Endothelial cell of umbilical vein (primary cell): ENCODE measurements around the gene LRRK1. TPM values are rescaled to one million over a fixed set of nuclear protein-coding genes. Genes with fewer than 3 reads are reported as not detected.

Experiments
- BruUV-seq: library from RNA; stranded (reverse); fragments of 400-500 nt; replicated peaks from 2 replicates; lab custom pipeline; 2021; lab: Mats Ljungman, UMichigan
- CTCF ChIA-PET: fragments of 300-600, 350-600 bp; sonication (Branson Sonifier 250); formaldehyde crosslinking; loops from one replicate; lab custom pipeline; 2021; ENCODE audit warnings: antibody characterized with exemption, inconsistent platforms; lab: Charles Lee
- POLR2A ChIA-PET: fragments of 300-600, 350-600 bp; sonication (Branson Sonifier 250); formaldehyde crosslinking; loops from one replicate; lab custom pipeline; 2021; ENCODE audit warnings: antibody characterized with exemption, inconsistent platforms; lab: Charles Lee
- DNase-seq: peaks from one replicate; pipeline ENCODE4 v3.0.0-alpha.2; 2011; ENCODE audit warnings: low read depth, low spot score
- FAIRE-seq: peaks from 2 replicates; lab custom pipeline; 2011; peaks lifted over from hg19 to GRCh38; lab: Jason Lieb, UNC
- H2AFZ ChIP-seq: 2 replicates; pipeline ENCODE4 v1.6.0; 2012; ENCODE audit warnings: low read depth, low read length, control low read depth, inconsistent platforms
- H3K27ac ChIP-seq: 2 replicates; pipeline ENCODE4 v1.5.1; 2011; ENCODE audit warnings: low read depth, mild to moderate bottlenecking, control low read depth, low read length, moderate library complexity; ENCODE audit not compliant: insufficient read depth
- H3K27me3 ChIP-seq, 2 experiments: 2 replicates each; pipeline versions ENCODE4 v1.6.0 to v1.6.1; 2011; ENCODE audit warnings: low read length in 2 of 2, mixed read lengths in 1 of 2; ENCODE audit not compliant: control insufficient read depth in 2 of 2, insufficient read depth in 2 of 2
- H3K36me3 ChIP-seq, 2 experiments: 2 replicates in 1 of 2; 3 replicates in 1 of 2; pipeline ENCODE4 v1.5.1; 2011; ENCODE audit warnings: low read length in 2 of 2, mild to moderate bottlenecking in 1 of 2, moderate library complexity in 1 of 2; ENCODE audit not compliant: control insufficient read depth in 2 of 2, insufficient read depth in 2 of 2; ENCODE audit errors: extremely low read depth in 1 of 2
- H3K4me1 ChIP-seq: 3 replicates; pipeline ENCODE4 v1.5.1; 2011; ENCODE audit warnings: mild to moderate bottlenecking, low read length; ENCODE audit not compliant: control insufficient read depth, insufficient read depth; ENCODE audit errors: extremely low read depth
- H3K4me2 ChIP-seq: 2 replicates; pipeline ENCODE4 v1.6.1; 2011; ENCODE audit warnings: low read length, control low read depth, mixed read lengths; ENCODE audit not compliant: insufficient read depth
- H3K4me3 ChIP-seq, 3 experiments: fragments of 200-600 bp in 1 of 3; sonication (generic), shearing (Covaris generic) in 1 of 3; replicated peaks in 1 of 3; 2 replicates each; pipeline ENCODE4 v1.5.1; 2011 to 2016; ENCODE audit warnings: control low read depth in 3 of 3, low read length in 3 of 3, mild to moderate bottlenecking in 2 of 3, inconsistent platforms in 1 of 3, low read depth in 1 of 3, moderate library complexity in 1 of 3; ENCODE audit not compliant: insufficient read depth in 1 of 3
- H3K79me2 ChIP-seq: 2 replicates; pipeline ENCODE4 v1.6.0; 2012; ENCODE audit warnings: low read length, inconsistent platforms; ENCODE audit not compliant: control insufficient read depth, insufficient read depth
- H3K9ac ChIP-seq: replicated peaks from 2 replicates; pipeline ENCODE3; 2011; ENCODE audit warnings: low read length, control low read depth; ENCODE audit not compliant: insufficient read depth; ENCODE audit errors: extremely low read depth
- H3K9me1 ChIP-seq: replicated peaks from 3 replicates; pipeline ENCODE4 v1.6.0; 2011; ENCODE audit warnings: mild to moderate bottlenecking, low read length; ENCODE audit not compliant: control insufficient read depth, insufficient read depth; ENCODE audit errors: extremely low read depth
- H3K9me3 ChIP-seq: replicated peaks from 2 replicates; pipeline ENCODE4 v1.5.1; 2012; ENCODE audit warnings: low read length, inconsistent platforms; ENCODE audit not compliant: control insufficient read depth, insufficient read depth
- H4K20me1 ChIP-seq: replicated peaks from 2 replicates; pipeline ENCODE3; 2011; ENCODE audit warnings: mild to moderate bottlenecking, low read length; ENCODE audit not compliant: control insufficient read depth, insufficient read depth; ENCODE audit errors: extremely low read depth
- EZH2 ChIP-seq: IDR thresholded peaks from 2 replicates; pipeline ENCODE4 v1.6.1; 2012; ENCODE audit warnings: borderline replicate concordance, low read depth, mild to moderate bottlenecking, moderate library complexity, low read length, inconsistent platforms; ENCODE audit not compliant: severe bottlenecking
- FOS ChIP-seq: IDR thresholded peaks from 2 replicates; pipeline ENCODE4 v1.6.1; 2011; ENCODE audit warnings: mild to moderate bottlenecking, low read length, moderate library complexity, borderline replicate concordance; ENCODE audit not compliant: insufficient read depth
- GATA2 ChIP-seq: IDR thresholded peaks from 2 replicates; pipeline ENCODE4 v1.7.0; 2011; ENCODE audit warnings: low read depth, mild to moderate bottlenecking, moderate library complexity, mixed read lengths, low read length; ENCODE audit not compliant: insufficient read length, insufficient read depth
- JUN ChIP-seq: IDR thresholded peaks from 2 replicates; pipeline ENCODE4 v1.6.1; 2011; ENCODE audit warnings: borderline replicate concordance, low read depth; ENCODE audit not compliant: insufficient read length, insufficient read depth
- MYC ChIP-seq: IDR thresholded peaks from one replicate; pipeline ENCODE4 v1.6.1; 2011; ENCODE audit warnings: mild to moderate bottlenecking, low read depth, low read length
- POLR2A ChIP-seq: IDR thresholded peaks from 2 replicates; pipeline ENCODE4 v1.6.1; 2012; ENCODE audit warnings: low read depth, mild to moderate bottlenecking, control low read depth, low read length
- POLR2AphosphoS5 ChIP-seq: IDR thresholded peaks from 2 replicates; pipeline ENCODE4 v1.6.1; 2012; ENCODE audit warnings: low read depth, mild to moderate bottlenecking, control low read depth, low read length, moderate library complexity; ENCODE audit not compliant: insufficient read depth
- dilution Hi-C: fragments of 300-500 bp; cut with MboI; formaldehyde crosslinking; loops from one replicate; pipeline ENCODE4 v1.15.0; 2019; ENCODE audit warnings: low sequenced_read_pairs; ENCODE audit not compliant: extremely low pct_ligation_motif_present
- intact Hi-C: fragments of 100-400 bp; cut with micrococcal nuclease; formaldehyde crosslinking; loops from one replicate; pipeline ENCODE4 v1.10.0; 2022
- polyA plus RNA-seq, 4 experiments: library from polyadenylated mRNA; depleted of rRNA in 3 of 4; stranded (reverse) in 3 of 4; unstranded in 1 of 4; fragments of >200 nt; gene quantifications; 2 replicates each; pipeline versions ENCODE4 v1.2.1 to v1.2.3, GENCODE V29; 2011 to 2012; ENCODE audit warnings: missing spikeins in 1 of 4
- total RNA-seq: library from RNA; stranded (reverse); gene quantifications from 2 replicates; pipeline ENCODE4 v1.2.3, GENCODE V29; 2021
- TF ChIP-seq, protein P1 (sequence below): IDR thresholded peaks from 2 replicates; pipeline ENCODE4 v1.6.1; 2011; ENCODE audit not compliant: insufficient read depth, insufficient read length
- TF ChIP-seq, protein P2 (sequence below), 2 donors: IDR thresholded peaks; 1 replicate in 1 of 2; 2 replicates in 1 of 2; pipeline ENCODE4 v1.5.1; 2011; ENCODE audit warnings: low read length in 2 of 2, mild to moderate bottlenecking in 2 of 2, moderate library complexity in 2 of 2, control low read depth in 1 of 2, inconsistent platforms in 1 of 2, low read depth in 1 of 2; ENCODE audit not compliant: insufficient read depth in 1 of 2; ENCODE audit errors: extremely low read depth in 1 of 2

The LRRK1 gene
- total and polyA plus RNA-seq, 2 donors (not counting 3 experiments of a cell fraction or from before 2014, with no cell fraction given) = 11.0 to 22.1 TPM

DNA sequence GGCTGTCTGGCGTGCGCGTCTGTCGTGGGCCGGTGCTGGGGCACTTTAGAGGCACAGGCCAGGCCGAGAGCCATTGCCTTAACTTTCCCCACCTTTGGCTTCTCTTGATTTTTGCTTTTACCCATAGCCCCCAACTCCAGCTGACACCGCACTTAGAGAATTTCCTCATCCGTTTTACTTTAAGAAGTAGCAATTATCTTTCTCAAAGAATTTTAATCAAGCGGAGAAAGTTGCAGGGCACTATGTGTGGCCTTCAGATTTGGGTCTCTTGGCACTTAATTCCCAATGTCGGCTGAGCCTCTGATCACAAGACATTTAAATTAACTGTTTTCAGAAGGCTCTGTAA is 38.3 kb upstream of the LRRK1 start:
- TF ChIP-seq, protein P1, sequence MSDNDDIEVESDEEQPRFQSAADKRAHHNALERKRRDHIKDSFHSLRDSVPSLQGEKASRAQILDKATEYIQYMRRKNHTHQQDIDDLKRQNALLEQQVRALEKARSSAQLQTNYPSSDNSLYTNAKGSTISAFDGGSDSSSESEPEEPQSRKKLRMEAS = no peak
- TF ChIP-seq JUN (no peak), MYC (no peak), POLR2AphosphoS5 (no peak), GATA2 (no peak), POLR2A (no peak), EZH2 (no peak), FOS (no peak)
- TF ChIP-seq, protein P2, sequence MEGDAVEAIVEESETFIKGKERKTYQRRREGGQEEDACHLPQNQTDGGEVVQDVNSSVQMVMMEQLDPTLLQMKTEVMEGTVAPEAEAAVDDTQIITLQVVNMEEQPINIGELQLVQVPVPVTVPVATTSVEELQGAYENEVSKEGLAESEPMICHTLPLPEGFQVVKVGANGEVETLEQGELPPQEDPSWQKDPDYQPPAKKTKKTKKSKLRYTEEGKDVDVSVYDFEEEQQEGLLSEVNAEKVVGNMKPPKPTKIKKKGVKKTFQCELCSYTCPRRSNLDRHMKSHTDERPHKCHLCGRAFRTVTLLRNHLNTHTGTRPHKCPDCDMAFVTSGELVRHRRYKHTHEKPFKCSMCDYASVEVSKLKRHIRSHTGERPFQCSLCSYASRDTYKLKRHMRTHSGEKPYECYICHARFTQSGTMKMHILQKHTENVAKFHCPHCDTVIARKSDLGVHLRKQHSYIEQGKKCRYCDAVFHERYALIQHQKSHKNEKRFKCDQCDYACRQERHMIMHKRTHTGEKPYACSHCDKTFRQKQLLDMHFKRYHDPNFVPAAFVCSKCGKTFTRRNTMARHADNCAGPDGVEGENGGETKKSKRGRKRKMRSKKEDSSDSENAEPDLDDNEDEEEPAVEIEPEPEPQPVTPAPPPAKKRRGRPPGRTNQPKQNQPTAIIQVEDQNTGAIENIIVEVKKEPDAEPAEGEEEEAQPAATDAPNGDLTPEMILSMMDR (IDR thresholded peaks at IDR 0.05; ENCODE audit: extremely low read depth in 1 of 2, insufficient read depth in 1 of 2, low read depth in 1 of 2, low read length in 2 of 2) = no peak
- POLR2A ChIA-PET = no interaction called here
- dilution Hi-C loops = no loop called here

More for the DNA sequence above, 38.3 kb upstream of the LRRK1 start:
- Histone ChIP-seq H3K36me3 (no peaks in the 10 kb centered on the region), H4K20me1 (no peaks in the 10 kb centered on the region), H3K4me2 (no peak overlapping the region), H2AFZ (no peak overlapping the region), H3K79me2 (no peaks in the 10 kb centered on the region), H3K4me3 (no peak overlapping the region), H3K9me3 (no peaks in the 10 kb centered on the region), H3K27ac (no peak overlapping the region), H3K9me1 (no peaks in the 10 kb centered on the region), H3K4me1 (peaks cover 3% of the 10 kb centered on the region), H3K9ac (no peak overlapping the region), H3K27me3 (peaks cover 14 to 17% of the 10 kb centered on the region in 2 experiments)
- BruUV-seq = no TSS peak
- intact Hi-C loops = loop anchor here (1.0 kb wide), 1 partner anchor 21 kb away; no protein-coding TSS in a partner anchor
- no peak for DNase-seq
- CTCF ChIA-PET = interaction anchor here (1.1 to 7.4 kb wide), 5 partner anchors 8 to 127 kb away, joined by 3 to 34 read pairs (median 14); partner anchors contain the start of gene LRRK1
- FAIRE-seq = no peak
